ENCODE results near the gene DMPK.
"Not testable (repeated sequence)": the region's sequence is repeated elsewhere in the genome, so short reads cannot be mapped to it uniquely, and the experiment has no call there.

DMPK gene

DNA sequence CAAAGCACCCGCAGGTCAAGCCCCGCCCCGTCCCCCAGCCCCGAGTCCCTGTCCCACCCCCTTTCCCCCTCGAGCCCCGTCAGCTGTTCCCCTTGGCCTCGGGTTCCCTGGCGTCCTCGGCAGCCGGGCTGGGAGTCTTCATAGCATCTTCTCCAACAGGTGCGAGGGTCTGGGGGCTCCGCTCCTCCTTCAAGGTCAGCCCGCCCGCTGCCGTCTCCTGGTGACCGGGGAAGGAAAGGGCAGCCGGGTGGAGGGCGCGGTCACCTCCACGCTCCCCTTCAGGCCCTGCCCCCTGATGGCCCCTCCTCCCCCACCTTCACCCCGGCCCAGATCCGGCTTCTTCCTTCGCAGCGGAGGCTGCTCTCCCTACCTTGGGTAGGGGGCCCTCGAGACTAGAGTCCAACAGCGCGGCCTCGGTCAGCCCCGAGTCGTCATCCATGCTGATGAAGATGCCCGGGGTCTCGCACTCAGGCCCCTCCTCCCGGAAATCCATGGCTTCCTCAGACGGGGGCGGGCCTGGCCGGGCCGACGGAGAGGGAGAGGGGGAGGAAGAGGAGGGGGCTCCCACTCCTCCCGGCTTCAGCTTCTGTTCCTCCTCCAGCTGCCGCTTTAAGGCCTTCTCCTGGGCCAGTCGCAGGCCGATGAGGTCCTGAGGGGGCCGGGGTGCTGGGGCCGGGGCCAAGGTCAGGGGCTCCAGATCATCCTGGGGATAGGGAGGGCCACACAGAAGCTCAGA lies 33.4 kb upstream of the DMPK start:
- FAIRE-seq (no peak), DNase-seq (ENCODE audit: extremely low spot score, insufficient read length, low read depth) (no peak)

DNA sequence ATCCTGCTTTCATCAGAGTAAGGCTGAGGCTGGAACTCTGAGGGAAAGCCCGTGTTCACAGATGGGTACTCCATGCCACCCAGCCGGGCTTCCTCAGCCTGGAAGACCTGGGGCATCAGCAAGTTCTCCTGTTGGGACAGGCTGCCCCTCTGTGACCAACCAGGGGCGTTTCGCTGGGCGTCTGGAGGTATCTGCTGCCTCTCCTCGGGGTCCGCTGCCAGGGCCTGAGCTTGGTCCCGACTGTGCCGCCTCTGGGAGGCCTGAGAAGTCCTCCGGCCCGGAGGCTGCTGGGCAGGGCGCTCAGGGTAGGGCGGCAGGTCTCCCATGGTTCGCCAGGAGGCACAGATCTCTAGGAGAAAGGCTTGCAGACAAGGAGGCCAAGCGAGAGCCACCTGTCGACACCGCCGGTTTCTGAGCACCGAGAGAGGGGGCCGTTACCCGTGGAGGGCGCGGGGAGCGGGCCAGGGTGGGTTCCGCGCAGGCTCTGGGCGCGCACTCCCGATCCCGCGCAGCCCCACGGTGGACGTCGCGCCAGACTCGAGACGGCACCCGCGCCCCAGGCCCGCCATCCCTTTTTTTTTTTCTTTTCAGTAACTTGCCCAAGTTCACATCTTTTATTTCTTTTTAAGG lies 32.7 kb upstream of the DMPK start, which contains the start of gene RSPH6A:
RSPH6A (minus strand) TSS at position 458 of the 630 bp plus-strand sequence; CDS start at position 326, 132 bp downstream.
- FAIRE-seq (no peak), DNase-seq (ENCODE audit: extremely low spot score, insufficient read length, low read depth) (no peak)

DNA sequence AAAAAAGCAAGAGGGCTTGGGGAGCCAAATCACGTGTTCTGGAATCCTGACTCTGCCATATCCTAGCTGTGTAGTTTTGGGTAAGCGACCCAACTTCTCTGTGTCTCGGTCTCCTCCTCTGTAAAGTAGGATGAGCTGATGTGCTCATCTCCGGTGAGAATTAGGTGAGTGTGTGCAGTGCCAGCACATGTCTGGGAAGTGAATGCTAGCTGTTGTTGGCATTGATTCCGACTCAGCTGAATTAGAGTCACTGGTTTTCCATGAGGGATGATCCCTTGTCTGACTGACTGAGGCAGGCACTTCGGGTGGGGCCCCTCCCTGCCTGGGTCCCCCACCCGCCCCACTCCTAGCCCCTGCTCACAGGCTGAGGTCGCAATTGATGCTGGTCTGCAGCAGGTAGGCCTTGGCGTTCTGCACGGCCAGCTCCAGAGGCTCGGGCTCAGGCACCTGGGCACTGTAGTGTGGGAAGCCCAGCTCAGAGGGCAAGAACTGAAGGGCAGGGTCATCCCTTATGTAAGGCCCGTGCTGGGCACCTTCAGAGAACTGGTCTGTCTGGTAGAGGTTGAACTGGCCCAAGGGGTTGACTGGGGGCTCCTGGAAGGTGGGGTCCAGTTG lies 32.0 kb upstream of the DMPK start:
- DNase-seq (ENCODE audit: extremely low spot score, insufficient read length, low read depth) (no peak), FAIRE-seq (no peak)

DNA sequence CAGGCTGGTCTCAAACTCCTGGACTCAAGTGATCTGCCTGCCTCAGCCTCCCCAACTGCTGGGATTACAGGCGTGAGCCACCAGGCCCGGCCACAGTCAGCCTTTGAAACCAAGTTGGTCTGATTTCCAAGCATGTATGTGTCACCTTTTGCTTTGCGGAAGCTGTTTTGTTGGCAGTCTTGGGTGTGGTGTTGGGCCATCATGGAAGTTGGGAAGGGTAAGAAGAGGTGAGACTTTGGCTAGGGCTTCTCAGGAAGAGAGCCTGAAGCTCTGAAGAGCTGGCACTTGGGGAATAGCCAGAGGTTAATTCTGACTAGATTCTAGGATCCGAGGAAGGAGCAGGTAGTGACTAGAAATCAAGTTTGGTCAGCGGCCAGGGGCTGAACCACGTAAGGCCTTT lies 30.0 kb upstream of the DMPK start:
- DNase-seq (ENCODE audit: extremely low spot score, insufficient read length, low read depth), result no peak
- no peak for FAIRE-seq

DNA sequence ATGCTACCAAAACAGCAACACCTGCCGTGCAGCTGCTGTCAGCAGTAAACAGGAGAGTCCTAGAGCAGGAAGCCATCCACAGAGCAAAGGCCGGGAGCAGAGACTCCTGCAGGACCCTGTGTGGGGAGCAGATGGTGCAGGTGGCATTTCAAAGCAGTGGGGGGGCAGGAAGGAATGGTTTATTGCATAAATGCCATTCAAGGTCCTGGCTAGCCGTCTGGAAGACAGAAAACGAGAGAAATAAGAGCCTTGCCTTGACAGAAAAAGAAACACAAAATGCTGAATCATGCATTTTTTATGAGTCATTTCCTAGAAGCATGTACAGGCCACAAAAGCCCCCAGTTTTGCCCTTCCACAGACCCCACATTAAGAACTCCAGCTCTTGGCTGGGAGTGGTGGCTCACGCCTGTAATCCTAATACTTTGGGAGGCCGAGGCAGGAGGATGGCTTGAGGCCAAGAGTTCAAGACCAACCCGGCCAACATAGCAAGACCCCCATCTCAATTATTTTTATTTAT lies 27.4 kb upstream of the DMPK start:
- DNase-seq (ENCODE audit: extremely low spot score, insufficient read length, low read depth) (no peak), FAIRE-seq (no peak)

DNA sequence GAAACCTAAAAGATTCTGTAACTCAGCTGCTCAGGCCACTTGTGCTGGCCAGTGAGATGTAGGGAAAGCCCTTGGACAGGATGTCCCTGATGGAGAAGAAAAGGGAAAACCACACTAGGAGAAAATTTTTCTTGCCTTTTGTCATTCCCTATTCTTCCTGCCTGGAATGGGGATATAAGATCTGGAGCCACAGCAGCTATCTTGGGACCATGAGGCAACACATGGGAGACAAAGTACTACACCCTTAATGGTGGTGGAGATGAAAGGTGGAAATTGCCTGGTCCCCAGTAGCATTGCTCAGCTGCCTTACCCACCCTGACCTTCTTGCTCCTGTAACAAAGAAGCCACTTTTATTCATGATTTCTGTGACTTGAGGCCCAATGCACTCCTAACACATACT lies 23.4 kb upstream of the DMPK start:
- FAIRE-seq (no peak), DNase-seq (ENCODE audit: extremely low spot score, insufficient read length, low read depth) (no peak)

DNA sequence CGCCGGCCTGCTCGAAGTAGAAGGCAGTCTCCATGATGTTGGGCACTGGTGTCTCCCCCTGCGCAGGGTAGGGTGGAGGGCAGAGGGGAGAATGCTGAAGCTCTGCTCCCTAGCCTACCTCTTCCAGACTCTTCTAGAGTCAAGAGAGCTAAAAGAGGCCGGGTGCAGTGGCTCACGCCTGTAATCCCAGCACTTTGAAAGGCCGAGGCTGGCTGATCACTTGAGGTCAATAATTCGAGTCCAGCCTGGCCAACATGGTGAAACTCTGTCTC lies 22.6 kb upstream of the DMPK start:
- no peak for DNase-seq (ENCODE audit: extremely low spot score, insufficient read length, low read depth)
- FAIRE-seq, result no peak

DNA sequence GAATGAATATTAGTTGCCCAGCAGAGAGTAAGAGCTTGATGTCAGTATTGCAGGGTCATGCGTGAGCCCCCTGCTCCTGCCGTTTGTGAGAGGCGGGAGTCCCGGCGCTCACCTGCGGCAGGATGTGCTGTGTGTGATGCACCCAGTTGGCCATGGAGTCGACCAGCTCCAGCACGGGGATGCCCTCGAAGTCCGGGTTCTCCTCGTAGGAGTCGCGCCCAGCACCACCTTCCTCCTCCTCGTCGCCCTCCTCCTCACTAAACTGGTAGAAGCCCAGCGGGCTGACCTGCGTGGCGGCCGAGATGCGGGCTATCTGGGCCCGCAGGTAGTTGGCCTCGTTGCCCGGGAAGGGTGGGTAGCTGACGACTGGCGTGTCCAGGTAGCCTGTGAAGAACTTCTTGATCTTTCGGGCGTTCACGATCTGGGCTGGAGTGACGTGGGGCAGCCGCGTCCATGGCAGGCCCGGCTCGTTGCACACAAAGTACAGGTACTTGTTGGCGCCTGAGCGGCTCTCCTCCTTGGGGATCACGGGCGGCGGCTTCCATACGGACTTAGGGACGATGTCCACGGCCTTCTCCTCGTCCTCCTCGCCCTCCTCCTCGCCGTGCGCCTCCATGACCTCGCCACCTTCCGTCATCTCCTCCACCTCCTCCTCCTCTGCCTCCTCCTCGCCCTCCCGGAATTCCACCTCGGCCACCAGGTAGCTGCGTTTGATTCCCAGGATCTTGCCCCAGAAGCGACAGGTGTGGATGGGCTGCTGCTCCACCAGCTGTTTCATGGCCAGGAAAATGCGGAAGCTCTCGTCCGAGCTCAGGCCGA lies 22.1 kb upstream of the DMPK start:
- FAIRE-seq, result no peak
- DNase-seq (ENCODE audit: extremely low spot score, insufficient read length, low read depth), result no peak

DNA sequence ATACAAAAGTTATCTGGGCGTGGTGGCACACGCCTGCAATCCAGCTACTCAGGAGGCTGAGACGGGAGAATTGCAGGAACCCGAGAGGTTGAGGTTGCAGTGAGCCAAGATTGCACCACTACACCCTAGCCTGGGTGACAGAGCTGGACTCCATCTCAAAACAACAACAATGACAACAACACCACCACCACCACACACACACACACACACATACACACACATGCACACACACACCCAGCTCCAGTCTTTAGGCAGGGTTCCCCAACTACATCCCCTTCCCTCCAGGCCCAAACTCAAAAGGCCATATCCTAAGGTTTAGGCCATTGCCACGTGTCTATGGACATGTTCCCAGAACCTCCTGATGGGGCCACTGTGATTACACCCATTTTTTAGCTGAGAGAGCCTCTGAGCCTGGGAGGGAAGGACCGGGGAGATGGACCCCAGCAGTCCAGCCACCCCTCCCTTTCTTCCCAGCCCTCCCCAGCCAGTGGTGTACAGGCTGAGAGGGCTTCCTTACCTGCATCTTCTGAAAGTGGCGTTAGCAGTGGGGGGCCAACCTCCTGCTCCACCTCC lies 19.4 kb upstream of the DMPK start:
- DNase-seq (ENCODE audit: extremely low spot score, insufficient read length, low read depth), result no peak
- FAIRE-seq, result no peak

DNA sequence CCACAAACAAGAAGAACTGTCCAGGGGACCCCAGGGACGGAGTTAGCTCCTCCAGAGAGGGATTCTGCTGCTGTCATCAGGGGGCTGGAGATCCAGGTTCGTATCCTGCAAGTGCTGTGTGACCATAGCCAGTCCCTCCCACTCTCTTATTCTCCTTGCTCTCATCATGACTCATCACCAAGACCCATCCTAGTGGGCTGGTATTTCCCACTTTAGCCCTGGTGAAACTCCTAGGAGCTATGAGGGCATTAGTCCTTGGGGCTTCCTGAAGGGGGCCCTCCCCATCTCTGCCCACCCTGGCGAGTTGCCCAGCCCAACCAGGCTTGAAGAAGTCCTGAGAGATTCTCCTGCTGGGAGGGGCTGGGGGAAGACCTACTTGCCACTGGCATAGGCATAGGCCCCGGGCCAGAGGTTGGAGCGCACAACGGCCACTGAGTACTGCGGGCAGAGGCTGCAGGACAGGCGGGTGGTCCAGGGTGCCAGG lies 17.8 kb upstream of the DMPK start:
- DNase-seq (ENCODE audit: extremely low spot score, insufficient read length, low read depth), result no peak
- FAIRE-seq, result no peak

DNA sequence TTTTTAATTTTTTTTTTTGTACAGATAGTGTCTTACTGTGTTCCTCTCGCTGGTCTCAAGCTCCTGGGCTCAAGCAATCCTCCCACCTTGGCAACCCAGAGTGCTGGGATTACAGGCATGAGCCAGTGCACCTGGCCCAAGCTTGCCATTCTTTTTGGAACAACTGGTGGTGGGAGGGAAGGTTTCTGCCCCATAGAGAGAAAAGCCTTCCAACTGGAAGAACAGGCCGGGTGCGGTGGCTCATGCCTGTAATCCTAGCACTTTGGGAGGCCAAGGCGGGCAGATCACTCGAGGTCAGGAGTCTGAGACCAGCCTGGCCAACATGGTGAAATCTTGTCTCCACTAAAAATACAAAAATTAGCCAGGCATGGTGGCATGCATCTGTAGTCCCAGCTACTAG lies 17.3 kb upstream of the DMPK start:
- not testable (repeated sequence) for DNase-seq (ENCODE audit: extremely low spot score, insufficient read length, low read depth); FAIRE-seq

DNA sequence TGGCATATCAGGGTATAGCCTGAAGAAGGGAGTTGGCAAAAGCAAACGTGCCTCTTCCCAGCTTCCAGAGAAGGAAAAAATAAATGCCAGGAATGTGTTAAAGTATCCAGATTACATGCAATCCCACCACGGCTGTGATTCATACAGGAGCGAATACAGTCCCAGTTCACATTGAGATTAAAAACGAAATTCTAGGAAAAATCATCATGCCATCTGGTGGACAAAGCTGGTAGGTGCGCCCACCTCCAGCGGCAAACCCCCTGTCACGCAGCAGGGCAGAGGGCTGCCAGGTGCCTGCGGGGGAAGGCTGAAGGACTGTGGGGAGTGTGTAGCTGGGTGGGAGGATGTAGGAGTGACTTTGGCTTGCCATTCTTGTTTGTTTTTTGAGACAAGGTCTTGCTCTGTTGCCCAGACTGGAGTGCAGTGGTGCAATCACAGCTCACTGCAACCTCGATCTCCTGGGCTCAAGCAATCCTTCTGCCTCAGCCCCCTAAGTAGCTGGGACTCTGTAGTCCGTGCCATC lies 16.8 kb upstream of the DMPK start:
- DNase-seq (ENCODE audit: extremely low spot score, insufficient read length, low read depth), result peak; percentile 67
- FAIRE-seq, result peak; percentile 95

DNA sequence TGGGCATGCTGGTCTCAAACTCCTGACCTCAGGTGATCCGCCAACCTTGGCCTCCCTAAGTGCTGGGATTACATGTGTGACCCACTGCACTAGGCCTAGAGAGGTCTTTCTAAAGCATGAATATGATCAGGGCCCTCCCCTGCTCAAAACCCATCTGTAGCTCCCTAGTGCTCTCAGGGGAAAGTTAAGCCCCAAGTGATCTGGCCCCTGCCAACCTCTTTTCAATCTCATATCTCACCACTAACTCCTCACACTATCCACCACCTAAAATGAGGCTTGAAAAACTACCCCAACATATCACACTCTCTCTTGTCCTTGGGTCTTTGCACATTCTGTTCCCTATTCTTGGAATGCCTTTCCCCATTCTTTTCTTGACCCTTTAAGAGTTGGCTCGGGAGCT lies 12.3 kb upstream of the DMPK start:
- FAIRE-seq (no peak), DNase-seq (ENCODE audit: extremely low spot score, insufficient read length, low read depth) (no peak)

DNA sequence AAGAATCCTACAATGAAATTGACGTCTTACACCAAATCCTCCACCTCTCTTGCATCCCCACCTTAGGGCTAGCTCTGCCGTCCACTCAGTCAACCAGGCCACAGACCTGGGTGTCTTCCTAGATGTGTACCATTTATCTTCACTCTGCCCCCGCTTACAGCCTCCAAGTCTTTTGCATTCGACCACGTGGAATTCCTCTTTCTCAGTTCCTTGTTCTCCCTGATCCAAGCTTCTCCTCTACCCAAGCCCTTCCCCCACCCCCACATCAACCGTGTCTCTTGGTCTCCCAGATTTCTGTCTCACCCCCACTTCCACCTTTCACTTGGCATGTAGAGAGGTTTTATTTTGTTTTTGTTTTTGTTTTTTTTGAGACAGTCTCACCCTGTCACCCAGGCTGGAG lies 11.6 kb upstream of the DMPK start:
- no peak for DNase-seq (ENCODE audit: extremely low spot score, insufficient read length, low read depth)
- no peak for FAIRE-seq

DNA sequence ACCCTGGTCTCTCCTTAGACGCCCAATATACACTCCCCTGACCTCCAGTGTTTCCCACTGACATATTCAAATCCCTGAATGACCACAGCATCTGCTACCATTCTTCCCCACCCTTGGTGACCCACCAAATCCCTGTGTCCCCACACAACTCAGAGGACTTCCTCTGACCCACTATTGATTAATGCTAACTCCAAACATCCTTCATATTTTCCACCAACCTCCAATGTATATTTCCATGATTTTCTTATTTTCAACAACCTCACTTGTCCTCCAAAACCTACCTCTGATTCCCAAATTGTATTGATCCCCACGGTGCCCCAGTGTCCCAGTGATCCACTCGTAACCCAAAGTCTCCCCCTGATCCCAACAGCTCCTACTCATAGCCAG lies 10.9 kb upstream of the DMPK start:
- no peak for DNase-seq (ENCODE audit: extremely low spot score, insufficient read length, low read depth)
- FAIRE-seq, result no peak

DNA sequence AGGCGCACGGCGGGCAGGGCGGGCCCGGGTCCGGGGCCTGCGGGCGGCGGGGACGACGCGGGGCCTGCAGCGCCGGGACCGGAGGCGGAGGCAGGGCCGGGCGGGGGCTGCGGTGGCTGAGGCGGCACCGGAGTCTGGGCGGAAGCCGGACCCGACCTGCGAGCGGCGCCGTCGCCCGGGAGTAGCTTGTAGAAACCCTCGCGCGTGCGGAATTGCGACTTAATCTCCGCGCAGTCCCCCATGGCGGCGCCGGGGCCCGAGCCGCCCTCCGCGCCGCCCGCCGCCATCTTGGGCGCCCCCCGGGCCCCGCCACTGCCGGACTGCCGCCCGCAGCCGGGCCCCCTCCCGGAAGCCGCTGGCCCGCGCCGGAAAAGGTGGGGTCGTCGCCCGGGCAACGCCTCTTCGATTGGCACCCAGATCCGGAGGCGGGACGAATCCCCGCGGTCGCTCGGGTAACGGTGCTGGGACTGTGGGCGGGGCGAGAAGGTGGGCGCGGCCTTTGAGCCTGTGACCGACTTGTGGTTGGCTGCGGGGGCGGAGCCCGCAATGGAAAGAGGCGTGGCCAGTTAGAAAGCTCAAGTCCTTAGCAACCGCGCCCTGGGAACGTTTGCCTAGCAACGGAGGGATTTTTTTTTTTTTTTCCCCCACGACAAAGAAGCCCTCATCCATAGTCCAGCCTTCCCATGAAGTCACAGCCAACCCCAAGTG lies 10.3 kb upstream of the DMPK start, which contains the start of gene DMWD:
DMWD (minus strand) TSS at position 376 of the 708 bp plus-strand sequence; CDS start at position 287, 89 bp downstream.
- DNase-seq (ENCODE audit: extremely low spot score, insufficient read length, low read depth) (peak; percentile 97), FAIRE-seq (peak; percentile 98)

DNA sequence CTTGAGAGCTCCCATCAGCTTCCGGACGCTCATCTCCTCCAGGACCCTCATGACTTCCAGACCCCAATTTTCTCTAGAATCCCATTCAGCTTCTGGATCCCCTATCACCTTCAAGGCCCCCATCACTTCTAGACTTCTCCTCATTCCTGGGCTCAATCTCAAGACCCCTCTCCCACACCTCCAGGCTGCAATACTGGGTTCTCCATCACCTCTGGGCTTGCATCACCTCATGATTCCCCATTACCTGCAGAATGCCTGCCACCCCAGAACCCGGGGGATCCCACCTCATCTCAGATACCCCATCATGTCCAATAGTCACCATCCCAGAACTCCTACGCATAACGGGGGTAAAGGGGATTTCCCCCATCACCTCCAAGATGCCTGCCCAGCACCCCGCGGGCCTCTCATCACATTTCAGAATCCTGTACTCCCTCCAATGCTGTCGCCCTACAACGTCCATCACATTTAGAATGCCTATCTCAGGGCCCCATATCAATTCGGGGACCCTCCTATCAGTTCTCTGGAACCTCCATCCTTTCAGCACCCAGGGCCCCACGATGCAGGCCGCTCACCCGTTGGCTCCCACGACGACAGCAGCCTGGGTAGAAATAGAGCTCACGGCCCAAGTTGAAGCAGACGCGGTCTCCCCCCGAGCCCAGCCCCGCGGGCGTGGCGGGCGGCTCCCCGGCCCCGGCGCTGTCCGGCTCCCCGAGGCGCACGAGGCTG lies 9.6 kb upstream of the DMPK start:
- DNase-seq (ENCODE audit: extremely low spot score, insufficient read length, low read depth) (no peak), FAIRE-seq (no peak)

DNA sequence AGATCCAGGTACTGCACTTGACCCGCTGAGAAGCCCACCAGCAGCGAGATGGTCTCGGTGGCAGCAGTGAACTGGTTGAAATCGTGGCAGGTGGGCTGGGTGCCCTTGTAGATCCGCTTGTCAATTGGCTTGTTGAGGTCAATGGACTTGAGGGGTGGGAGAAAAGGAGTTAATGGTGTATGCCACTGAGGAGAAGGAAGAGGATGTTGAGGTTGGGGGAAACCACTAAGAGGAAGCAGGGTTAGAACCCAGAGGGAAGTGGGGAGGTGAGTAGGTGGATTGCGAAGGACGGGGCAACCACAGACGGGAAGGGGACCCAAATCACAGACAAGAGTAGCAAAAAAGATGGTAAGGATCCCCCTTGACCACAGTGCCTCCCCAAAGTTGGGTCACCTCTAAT lies 8.7 kb upstream of the DMPK start:
- FAIRE-seq (peak; percentile 73), DNase-seq (ENCODE audit: extremely low spot score, insufficient read length, low read depth) (no peak)
